H4 (cell line): ENCODE measurements around the gene KRT13. TPM values are rescaled to one million over a fixed set of nuclear protein-coding genes. Genes with fewer than 3 reads are reported as not detected.
A peak's percentile ranks its signal among the peaks of the same experiment; 100 is the strongest.

ENCODE experiments used
- DNase-seq: peaks from one replicate; pipeline ENCODE4 v3.0.0-alpha.2; 2015; ENCODE audit warnings: low spot score
- total RNA-seq: library from RNA; depleted of rRNA; stranded (reverse); fragments of >200 nt; shearing (Covaris generic); gene quantifications from 2 replicates; pipeline ENCODE4 v1.2.3, GENCODE V29; 2014

Gene KRT13
- total RNA-seq, 1 experiment from 2014 or later = not detected

DNA sequence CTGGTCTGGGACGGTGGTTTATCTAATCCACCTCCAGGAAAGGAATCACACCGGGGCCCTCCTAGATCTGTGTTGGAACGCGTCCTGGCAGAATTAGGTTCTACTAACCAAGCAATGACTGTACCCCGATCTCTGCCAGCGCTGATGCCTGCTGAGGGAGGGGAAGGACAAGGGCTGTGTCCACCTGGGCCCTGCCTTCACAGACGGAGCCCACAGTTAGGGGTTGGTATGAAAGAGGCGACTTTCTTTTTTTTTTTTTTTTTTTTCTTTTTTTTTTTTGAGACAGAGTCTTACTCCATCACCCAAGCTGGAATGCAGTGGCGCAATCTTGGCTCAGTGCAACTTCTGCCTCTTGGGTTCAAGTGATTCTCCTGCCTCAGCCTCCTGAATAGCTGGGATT lies 32.6 kb upstream of the KRT13 start:
- DNase-seq = no peak

DNA sequence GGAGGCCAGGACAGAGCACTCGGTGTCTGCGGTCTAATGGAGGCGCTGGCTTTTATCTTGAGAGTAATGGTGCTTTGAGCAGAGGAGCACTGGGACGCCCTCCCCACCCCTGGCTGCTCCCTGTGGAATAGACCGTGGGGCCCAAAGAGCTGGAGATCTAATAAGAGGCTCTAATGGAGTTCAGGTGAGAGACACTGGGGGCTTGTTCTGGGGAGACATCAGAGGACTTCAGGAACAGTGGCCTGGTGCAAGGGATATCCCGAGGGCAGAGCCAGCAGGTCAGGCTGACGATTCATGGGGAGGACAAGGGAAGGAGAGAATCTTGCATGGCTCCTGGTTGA lies 32.2 kb upstream of the KRT13 start:
- DNase-seq = no peak

DNA sequence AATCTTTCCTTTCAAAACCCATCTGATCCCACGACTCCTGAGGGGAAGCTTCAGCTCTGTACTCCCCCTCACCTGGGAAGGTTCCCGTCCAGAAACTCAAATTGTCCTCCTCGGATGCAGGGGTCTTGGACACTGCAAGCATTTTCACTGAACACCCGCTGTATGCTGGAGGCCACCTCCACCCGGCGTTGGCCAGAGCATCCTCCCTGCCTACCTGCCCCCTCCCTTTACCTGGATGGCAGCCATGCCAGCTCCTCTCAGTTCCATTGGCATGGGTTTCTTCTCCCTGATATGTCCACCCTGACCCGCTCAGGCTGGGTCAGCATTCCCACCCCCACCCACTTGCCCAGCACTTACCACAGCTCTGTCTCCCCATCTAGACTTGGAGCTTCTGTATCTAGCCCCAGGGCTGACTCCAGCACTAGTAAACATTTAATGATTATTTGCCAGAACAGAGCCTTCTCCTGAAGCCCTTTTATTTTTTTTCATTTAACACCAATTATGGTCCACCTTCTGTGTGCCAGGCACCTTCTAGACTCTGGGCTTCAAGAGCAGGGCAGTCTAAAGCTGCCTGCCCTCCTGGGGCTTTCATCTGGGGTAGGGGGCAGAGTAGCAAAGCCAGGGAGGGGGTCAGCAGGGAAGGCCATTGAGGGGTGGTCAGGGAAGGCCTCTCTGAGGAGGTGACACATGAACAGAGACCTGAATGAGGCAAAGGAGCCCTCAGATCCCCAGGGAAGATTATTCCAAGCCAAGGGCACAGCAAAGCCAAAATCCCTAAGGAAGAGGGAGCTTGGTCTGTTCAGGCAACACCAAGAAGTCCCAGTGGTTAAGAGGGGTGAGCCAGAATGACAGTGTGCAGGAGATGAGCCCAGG lies 31.6 kb upstream of the KRT13 start:
- DNase-seq = no peak

DNA sequence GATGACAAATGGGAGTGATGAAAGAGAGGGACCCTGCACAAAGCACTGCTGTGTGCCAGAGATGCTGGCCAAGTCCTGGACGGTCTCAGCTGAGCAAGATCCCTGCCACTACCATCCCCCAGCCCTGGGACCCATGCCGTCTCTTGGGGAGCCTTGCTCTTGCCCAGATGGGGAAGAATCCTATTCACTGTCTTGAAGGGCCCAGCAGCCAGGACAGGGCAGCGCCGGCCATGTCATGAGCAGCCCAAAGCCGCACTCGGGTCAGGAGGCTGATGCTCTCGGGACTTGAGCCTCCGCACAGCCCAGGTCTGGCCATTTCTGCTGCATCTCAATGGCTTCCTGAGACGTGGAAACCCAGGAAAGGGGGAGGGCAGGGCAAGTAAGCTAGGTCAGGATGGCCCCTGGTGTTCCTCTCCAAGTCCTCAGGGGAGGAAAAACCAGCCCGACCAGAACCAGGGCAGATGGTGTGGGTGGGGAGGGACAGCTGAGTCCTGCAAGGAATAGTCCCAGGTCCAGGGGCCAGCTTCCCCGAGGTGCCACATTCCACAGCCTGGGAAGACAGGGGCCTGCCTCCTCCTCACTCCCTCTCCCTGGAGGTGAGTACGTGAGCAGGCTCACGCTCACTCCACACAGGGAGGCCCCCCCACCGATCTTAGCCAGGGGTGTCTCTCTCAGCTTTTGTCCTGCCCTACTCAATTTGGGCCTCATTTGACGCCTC lies 30.5 kb upstream of the KRT13 start:
- DNase-seq = no peak

DNA sequence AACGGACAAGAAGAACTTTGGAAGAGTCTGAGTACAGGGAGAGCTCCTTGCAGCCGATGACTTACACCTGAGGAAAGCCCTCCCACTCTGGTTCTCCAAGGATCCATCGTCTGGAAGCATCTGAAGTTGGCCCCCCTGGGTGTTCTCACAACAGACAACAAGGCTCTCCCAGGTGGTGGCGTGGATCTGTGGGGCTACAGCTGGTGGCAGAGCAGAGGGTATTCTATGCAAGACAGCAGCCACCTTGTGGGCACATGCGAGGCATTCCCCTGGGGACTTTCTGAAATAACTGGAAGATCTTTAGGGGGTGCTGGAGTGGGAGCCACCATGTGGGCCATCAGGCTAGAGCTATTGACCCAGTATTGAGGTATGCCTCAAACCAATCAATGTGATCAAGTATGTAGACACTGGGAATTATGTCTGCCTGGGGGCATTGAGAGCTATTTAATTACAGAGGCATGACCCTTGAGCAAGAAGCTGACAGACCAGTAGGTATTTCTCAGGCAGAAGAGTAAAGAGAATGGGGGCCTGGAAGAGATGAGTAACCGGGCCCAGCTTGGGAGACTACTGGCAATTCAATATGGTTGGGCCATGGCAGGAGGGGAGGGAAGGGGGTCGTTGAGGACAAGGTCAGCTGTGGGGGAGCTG lies 29.6 kb upstream of the KRT13 start:
- DNase-seq = no peak

DNA sequence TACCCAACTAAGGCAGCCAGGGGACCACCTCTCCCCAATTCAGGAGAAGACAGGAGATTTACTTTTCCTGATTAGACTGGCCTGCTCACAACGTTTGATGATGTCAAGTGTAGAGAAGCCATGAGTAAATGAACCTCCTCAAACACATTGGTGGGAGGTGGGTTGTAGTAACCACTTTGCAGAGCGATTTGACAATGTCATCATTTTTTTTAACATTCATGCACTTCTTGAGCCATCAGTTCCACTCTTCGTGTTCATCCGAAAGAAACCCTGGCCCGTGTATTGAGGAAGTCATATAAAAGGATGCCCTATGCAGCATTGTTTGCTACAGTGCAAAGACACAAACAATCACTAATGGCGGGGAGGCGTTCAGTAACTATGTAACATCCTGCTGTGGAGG lies 28.2 kb upstream of the KRT13 start:
- DNase-seq = no peak

DNA sequence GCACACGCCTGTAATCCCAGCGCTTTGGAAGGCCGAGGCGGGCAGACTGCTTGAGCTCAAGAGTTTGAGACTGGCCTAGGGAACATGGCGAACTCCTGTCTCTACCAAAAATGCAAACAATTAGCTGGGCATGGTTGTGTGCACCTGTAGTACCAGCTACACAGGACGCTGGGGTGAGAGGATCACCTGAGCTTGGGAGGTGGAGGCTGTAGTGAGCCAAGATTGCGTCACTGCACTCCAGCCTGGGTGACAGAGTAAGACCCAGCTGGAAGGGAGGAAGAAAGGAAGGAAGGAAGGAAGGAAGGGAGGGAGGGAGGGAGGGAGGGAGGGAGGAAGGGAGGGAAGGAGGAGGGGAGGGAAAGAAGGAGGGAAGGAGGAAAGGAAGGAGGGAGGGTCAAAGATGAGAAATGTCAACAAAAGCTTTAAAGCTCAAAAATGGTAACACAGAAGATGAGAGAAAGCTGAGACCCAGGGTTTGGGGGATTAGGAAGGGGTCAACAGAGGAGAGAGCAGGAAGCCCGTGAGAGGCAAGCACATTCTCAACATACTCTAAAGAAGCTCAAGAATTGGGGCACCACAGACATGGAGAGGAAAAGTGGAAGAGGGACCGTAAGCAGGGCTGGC lies 27.6 kb upstream of the KRT13 start:
- DNase-seq = no peak

DNA sequence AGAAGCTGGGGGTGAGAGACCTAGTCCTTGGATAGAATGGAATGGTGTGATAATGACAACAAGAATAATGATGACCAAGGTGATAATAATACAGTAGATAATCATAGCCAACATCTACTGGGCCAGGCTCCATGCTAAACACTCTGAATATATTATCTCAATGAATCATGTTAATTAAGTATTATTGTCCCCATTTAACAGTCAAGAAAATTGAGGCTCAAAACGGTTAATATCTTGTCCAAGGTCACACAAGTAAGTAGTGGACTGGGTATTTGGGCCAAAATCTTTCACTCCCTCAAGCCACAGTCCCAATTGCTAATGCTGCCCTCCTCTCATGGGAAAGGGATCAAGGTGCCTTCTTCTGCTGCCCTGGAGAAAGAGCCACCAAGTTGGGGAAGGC lies 26.6 kb upstream of the KRT13 start:
- DNase-seq = no peak

DNA sequence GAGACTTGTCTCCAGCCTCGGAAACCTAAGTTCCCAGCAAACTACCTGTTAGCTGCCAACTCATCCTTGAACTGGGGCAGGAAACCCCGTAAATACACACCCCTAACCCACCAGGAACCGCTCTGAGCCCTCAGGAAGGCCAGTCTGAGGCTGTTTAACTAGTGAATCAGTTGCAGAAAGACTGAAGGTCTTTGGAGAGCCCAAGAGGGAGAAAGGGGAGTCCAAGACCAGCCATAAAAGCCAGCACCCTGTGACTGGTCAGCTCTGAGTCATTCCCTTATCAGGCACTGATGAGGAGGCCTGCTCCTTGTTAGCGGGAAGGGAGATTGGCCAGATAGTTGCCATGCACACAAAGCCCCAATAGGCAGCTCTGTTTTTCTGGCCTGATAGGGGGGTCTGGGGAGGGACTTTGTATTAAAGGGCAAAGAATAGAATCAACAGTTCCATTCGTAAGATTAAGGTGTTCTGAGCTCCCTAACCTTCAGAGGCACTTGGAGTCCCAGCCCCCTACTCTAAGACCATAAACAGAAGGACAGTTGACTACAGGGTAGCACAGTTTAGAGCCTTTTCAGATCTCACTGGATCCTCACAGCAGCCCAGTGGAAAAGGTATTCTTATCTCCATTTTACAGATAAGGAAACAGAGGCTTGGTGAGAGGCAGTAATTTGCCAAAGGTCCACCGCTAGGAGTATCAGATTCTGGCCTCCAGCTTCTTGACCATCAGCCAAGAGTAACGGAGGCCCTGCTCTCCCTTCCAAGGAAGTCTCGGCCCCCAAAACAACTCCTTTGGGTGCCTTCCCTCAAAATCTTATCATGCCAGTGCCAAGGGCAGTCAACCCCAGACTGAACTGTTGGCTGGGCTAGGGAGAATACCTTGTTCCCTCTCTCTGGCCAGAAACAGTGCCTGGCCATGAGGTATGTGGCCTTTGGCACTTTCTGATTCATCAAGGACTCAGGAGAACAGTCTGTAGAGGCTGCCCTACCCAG lies 24.9 kb upstream of the KRT13 start:
- DNase-seq = peak; percentile 58

DNA sequence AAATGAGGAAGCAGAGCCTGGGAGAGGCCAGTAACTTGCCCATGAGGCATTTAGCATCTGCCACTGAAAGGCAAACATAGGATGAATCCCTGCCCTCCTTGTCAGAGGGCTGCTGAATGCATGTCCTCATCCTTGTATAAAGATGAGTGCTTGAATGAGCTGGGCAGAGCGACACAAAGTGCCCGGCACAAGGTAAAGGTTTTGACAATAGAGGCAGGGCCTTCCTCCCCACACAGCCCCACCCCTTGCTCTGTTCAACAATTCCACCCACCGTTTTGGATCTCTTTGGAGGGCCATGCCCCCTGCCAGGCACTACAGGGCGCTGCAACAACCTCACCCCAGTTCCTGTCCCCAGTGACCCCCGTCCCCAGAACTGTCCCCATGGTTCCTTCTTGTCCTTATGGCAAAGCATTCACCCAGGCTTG lies 24.1 kb upstream of the KRT13 start:
- DNase-seq = no peak

DNA sequence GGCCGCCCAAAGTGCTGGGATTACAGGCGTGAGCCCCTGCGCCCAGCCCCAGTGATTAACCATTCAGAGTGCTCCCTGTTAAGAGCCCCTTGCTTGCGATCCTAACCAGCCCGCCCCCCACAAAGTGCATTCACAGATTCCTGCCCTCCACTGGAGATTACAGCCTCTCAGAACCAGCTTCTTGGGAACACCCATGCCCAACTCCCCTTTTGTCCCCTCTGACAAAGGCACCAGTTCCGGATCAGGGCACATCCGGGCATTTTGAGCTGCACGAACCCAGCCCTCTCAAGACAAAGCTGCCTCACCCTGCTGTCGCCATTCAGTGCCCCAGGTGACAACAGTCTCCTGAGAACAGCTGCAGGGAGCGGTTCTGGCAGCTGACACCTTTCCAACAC lies 23.5 kb upstream of the KRT13 start:
- DNase-seq = no peak

DNA sequence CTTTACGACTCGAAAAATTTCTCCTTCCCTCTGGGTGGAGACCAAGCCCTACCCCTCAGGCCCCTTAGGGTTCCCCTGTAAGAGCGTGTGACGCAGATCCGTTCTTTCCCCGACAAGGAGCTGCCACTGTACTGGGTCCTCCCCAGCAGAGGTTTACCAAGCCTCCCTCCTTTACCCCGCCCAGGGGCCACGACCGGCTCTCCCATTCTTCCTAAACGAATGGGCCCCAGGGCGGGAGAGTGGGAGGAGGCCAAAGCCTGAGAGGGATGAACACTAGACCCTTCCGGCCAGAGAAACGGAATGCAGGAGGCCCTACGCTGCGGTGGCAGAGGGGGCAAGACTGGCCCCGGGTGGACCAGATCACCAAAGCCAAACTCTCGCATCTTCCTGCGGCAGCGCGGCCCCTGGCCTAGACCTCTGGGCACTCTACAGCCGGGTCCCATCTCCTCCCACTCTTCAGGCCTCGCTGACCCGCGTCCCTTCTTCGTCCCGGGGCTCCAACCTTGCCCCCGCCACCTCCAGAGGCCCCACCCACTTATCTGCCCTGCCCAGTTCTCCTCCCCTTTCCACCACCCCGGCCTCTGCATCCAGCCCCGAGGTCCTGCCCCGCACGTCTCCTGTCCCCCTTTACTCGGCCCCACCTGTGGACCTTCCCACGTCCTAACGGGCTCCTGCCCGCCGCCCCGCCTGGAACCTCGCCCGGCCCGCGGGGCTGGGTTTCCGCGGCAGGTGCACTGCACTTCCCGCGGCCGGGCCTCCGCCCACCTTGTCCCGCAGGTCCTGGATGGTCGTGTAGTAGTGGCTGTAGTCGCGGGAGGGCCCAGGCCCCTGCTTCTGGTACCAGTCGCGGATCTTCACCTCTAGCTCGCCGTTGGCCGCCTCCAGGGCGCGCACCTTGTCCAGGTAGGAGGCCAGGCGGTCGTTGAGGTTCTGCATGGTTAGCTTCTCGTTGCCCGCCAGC lies 21.9 kb upstream of the KRT13 start:
- DNase-seq = no peak

DNA sequence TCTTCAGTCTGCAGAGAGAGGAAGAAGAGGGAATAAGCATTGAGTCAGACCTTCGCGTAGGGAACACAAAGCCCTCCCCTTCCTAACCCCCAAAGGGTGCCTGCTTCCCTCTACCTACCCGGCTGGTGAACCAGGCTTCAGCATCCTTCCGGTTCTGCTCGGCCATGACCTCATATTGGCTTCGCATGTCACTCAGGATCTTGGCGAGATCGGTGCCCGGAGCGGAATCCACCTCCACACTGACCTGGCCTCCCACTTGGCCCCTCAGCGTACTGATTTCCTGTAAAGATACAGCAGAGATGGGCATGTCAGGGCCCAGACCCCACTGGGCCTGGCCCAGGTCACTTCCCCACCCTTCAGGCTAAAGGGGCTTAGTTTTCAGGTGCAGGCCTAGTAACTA lies 18.8 kb upstream of the KRT13 start:
- no peak for DNase-seq

DNA sequence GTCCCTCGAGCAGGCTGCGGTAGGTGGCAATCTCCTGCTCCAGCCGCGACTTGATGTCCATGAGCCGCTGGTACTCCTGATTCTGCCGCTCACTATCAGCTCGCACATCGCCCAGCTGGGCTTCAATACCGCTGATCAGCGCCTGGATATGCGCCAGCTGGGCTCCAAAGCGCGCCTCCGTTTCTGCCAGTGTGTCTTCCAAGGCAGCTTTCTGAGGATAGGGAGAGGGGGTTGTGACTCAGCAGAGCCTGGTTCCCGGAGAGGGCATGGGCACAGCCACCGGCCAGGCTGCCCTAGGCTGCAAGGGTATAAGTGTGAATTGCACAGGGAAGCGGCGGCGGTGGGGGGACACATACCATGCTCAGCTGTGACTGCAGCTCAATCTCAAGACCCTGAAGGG lies 18.4 kb upstream of the KRT13 start:
- no peak for DNase-seq

DNA sequence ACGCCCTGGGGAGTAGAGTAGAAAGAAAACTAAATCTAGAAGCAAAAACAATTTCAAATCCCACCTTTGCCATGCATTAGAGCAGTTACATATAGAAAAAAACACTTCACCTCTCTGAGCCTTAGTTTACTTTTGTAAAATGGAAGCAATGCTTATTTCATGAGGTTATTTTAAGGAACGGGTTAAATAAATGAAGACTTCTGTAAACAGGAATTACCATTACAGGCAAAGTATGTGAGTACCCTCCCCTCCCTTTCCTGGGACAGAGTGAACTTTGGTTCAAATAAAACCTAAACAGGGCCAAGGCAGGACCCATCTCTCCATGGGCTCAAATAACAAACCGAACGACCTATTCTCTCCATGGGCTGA lies 17.8 kb upstream of the KRT13 start:
- DNase-seq = no peak

DNA sequence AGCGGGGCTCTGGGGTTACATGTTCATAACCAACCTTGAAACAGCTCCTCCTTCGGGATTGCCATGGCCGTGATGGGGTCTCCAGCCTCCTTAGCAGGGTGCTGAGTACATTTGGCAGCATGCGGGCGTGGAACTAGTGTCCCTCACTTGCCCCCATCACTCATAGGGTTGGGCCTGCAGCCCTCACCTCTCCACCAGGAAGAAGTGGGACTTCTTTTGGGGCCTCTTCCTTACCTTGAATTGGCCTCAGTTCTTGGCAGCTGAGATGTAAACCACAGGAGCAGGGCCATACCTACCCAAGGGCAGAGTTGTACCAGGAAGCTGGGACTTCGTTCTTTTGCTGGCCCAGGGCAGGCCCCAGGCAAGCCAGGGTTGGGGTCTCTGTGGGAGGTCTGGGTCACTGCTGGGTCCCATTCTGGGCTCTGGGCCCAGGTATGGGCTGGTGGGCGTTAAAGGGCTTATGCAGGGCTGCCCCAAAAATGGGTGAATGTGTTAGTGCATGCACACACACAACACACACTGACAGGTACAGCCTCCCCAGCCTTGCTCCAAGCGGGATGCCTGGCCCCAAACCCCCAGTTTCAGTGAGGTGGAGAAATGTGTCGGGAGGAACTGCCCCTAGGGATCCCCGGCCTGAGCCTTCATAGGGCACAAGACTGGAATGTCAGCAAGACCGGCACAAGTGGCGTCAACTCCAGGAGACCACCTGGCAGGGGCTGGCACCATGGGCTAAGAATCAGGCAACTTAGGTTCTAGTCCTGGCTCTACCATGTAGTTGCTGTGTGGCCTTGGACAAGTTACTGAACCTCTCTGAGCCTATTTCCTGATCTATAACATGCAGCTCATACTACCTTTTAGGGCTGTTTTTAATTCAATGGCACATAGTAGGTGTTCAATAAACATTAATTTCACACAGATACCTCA lies 17.2 kb upstream of the KRT13 start:
- DNase-seq = no peak

DNA sequence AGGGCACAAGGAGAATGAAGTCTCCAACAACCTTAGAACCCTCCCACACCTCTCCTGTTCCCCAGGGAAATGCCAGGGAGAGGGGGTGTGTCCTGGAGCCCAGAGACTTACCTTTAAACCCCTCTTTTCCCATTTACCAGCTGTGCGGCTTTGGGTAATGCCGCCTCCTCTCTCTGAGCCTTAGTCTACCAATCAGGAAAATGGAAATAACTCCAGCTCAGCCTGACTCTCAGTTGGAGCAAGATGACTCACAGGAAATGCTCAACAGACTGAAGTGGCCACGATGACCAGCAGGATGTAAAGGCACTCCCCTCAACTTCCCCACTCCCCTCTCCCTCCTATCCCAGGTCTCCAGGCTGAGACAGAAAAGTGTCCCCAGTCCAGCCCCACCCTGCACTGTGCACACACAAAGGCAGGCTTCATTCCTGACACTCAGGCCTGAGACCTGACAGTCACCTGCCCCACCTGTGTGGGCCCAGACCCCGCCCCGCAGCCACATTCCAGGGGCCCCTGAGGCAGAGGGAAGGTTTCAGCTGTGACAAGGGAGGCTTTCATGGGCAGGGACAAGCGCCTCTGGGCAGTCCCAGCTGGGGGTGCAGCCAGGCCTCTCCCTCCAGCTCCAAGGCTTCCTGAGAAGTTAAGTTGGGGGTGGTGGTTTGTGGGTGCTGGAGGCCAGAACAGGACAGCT lies 16.3 kb upstream of the KRT13 start:
- peak; percentile 88 for DNase-seq

DNA sequence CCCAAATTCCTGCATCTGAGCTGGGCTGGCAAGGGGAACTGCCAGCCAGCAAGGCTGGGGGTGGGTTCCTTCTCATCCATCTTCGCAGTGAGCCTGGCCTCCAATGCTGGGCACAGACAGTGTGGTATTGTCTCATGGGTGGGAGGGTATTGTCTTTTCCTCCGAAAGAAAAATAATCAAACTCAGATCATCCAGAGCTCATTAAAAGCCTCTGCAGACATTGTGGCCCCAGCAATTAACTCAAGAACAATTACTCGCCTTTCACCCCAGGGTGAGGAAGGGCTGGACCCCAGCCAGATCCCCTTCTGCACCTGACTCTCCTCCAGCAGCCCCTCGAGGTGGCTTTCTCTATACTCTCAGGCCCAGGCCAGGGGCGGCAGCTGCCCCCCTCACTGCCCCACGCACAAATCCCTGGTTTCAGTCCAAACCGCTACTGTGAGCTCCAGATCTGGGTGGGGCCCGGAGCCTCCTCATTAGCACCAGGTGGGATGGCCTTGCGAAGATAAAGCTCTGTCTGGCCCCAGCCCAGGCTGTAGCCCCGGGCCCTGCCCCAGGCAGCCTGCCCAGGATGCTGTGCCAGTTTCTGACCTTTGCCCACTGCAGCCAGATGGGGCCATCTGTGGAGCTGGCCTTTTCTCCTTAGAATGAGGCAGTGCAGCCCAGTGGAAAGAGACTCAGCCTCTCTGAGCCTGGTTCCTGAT lies 15.6 kb upstream of the KRT13 start:
- no peak for DNase-seq
